ENCODE data around the gene GPC6. TPM values are rescaled to one million over a fixed set of nuclear protein-coding genes. Genes with fewer than 3 reads are reported as not detected.

Gene GPC6
- total RNA-seq, 1 donor from 2014 or later: 5.5 TPM

DNA sequence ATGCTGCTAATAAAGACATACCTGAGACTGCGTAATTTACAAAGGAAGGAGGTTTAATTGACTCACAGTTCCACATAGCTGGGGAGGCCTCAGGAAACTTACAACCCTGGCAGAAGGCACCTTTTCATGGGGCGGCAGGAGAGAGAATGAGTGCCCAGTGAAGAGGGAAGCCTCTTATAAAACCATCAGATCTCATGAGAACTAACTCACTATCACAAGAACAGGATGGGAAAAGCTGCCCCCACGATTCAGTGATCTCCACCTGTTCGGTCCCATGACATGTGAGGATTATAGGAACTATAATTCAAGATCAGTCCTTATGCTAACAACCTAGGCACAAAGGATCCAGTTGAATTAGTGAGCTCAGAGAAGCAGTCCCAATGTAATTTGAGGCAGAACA lies 59.4 kb downstream of the GPC6 start:
- TF ChIP-seq, protein P1, sequence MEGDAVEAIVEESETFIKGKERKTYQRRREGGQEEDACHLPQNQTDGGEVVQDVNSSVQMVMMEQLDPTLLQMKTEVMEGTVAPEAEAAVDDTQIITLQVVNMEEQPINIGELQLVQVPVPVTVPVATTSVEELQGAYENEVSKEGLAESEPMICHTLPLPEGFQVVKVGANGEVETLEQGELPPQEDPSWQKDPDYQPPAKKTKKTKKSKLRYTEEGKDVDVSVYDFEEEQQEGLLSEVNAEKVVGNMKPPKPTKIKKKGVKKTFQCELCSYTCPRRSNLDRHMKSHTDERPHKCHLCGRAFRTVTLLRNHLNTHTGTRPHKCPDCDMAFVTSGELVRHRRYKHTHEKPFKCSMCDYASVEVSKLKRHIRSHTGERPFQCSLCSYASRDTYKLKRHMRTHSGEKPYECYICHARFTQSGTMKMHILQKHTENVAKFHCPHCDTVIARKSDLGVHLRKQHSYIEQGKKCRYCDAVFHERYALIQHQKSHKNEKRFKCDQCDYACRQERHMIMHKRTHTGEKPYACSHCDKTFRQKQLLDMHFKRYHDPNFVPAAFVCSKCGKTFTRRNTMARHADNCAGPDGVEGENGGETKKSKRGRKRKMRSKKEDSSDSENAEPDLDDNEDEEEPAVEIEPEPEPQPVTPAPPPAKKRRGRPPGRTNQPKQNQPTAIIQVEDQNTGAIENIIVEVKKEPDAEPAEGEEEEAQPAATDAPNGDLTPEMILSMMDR (IDR thresholded peaks at IDR 0.05; ENCODE audit: insufficient read depth, low read length, severe bottlenecking): no peak
- no peak for FAIRE-seq
- H3K27me3 ChIP-seq (ENCODE audit: control insufficient read depth, insufficient read depth, low read length): no peaks in the 10 kb centered on the region
- no peaks in the 10 kb centered on the region for H3K36me3 ChIP-seq (ENCODE audit: control insufficient read depth, insufficient read depth, low read length)
- DNase-seq (ENCODE audit: low read depth): no peak
- H3K4me3 ChIP-seq (ENCODE audit: low read depth, low read length): no peak overlapping the region

DNA sequence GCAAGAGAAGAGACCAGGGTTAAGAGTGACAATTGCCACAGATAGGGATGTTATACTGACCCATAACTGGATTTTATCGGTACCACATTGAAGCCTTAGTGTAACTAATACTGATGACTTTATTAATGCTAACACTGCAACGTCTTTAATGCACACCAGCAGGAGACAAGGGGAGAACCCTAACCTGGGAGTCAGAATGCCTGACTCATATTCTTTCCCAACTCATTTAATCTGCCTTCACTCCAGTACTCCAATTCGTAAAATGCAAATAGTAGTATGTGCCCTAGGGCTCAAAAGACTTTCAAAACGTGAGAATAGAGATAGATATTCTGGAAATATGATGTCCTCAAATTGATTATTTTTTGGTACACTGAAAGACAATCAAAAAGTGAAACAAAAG lies 62.4 kb downstream of the GPC6 start:
- Histone ChIP-seq H3K4me3 (ENCODE audit: low read depth, low read length) (no peak overlapping the region), H3K36me3 (ENCODE audit: control insufficient read depth, insufficient read depth, low read length) (no peaks in the 10 kb centered on the region), H3K27me3 (ENCODE audit: control insufficient read depth, insufficient read depth, low read length) (no peaks in the 10 kb centered on the region)
- FAIRE-seq: no peak
- TF ChIP-seq, protein P1 (IDR thresholded peaks at IDR 0.05; ENCODE audit: insufficient read depth, low read length, severe bottlenecking): no peak
- DNase-seq (ENCODE audit: low read depth): peak; percentile 21

DNA sequence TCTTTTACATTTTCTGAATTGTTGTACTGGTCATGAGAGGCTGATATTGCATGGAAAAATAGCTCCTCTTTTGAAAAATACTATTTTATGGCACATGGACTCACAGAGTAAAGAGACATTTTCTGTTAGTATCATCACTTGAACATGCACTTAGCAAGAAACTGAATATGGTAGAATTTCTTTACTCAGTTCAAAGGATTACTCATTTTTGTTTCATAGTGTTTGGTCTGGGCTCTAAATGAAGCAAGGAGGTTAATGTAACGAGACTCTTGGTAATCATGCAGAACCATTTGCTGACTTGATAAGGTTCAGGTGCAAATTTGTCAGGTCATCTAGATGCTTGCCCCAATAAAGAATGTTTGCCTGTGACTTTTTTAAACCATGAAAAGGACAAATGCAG lies 63.2 kb downstream of the GPC6 start:
- H3K27me3 ChIP-seq (ENCODE audit: control insufficient read depth, insufficient read depth, low read length): no peaks in the 10 kb centered on the region
- DNase-seq (ENCODE audit: low read depth) (no peak), FAIRE-seq (no peak)
- no peak overlapping the region for H3K4me3 ChIP-seq (ENCODE audit: low read depth, low read length)
- no peaks in the 10 kb centered on the region for H3K36me3 ChIP-seq (ENCODE audit: control insufficient read depth, insufficient read depth, low read length)
- TF ChIP-seq, protein P1 (IDR thresholded peaks at IDR 0.05; ENCODE audit: insufficient read depth, low read length, severe bottlenecking): no peak

DNA sequence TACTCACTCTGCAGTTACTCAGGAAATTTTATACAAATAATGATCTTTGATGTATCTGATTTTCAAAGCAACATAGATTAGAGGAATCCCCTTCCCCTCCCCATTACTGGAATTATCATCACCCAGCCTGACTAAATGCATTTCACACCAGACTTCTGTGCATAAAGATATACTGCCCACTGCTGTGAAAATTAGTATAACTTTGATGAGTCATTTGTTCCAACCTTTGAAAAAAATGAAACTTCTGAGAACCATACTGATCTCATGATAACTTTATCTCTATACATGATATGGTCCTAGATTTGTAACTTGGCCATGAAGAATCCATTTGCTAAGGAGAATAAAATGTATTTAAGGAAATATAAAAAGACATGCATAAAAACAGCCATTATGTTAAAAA lies 63.9 kb downstream of the GPC6 start:
- Histone ChIP-seq H3K4me3 (ENCODE audit: low read depth, low read length) (no peak overlapping the region), H3K27me3 (ENCODE audit: control insufficient read depth, insufficient read depth, low read length) (no peaks in the 10 kb centered on the region), H3K36me3 (ENCODE audit: control insufficient read depth, insufficient read depth, low read length) (no peaks in the 10 kb centered on the region)
- DNase-seq (ENCODE audit: low read depth) (peak; percentile 20), FAIRE-seq (no peak)
- TF ChIP-seq, protein P1 (IDR thresholded peaks at IDR 0.05; ENCODE audit: insufficient read depth, low read length, severe bottlenecking): no peak

DNA sequence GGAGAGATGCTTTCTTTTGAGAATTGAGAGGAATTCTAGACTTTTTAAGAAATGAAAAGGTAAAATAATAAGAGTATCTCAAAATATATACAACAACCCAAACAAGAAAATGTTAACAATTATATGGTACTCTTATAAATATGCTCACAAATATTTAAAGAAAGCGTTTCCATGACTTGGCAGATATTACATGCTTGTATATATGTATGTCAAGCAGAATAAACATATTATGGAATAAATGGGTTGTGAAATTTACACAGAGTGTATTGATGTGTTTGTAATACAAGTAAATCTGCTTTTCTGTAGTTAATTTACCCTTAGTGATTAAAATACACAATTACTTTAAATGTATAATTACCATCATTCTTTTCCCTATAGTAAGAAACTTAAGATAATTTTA lies 65.8 kb downstream of the GPC6 start:
- no peak for FAIRE-seq
- Histone ChIP-seq H3K27me3 (ENCODE audit: control insufficient read depth, insufficient read depth, low read length) (no peaks in the 10 kb centered on the region), H3K4me3 (ENCODE audit: low read depth, low read length) (no peak overlapping the region), H3K36me3 (ENCODE audit: control insufficient read depth, insufficient read depth, low read length) (no peaks in the 10 kb centered on the region)
- DNase-seq (ENCODE audit: low read depth): no peak
- TF ChIP-seq, protein P1 (IDR thresholded peaks at IDR 0.05; ENCODE audit: insufficient read depth, low read length, severe bottlenecking): no peak

DNA sequence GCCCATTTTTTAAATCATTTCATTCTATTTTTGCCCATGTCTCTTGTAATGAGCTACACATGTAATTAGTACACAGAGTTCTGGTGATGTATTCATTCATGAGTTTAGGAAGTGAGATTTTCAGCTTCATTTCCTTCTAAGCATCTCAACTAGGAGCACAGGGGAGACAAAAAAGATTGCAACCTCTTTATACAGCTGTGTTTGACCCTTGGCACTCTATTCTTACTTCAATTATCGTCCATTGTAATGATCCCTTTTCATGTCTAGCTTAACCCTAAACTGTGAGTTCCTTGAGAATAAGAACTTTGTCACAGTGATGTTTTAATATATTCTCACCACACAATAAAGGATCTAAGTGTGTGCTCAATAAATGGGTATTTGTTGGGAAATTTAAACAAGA lies 67.1 kb downstream of the GPC6 start:
- Histone ChIP-seq H3K27me3 (ENCODE audit: control insufficient read depth, insufficient read depth, low read length) (no peaks in the 10 kb centered on the region), H3K36me3 (ENCODE audit: control insufficient read depth, insufficient read depth, low read length) (no peaks in the 10 kb centered on the region), H3K4me3 (ENCODE audit: low read depth, low read length) (no peak overlapping the region)
- TF ChIP-seq, protein P1 (IDR thresholded peaks at IDR 0.05; ENCODE audit: insufficient read depth, low read length, severe bottlenecking): no peak
- no peak for FAIRE-seq
- no peak for DNase-seq (ENCODE audit: low read depth)
